Tibial nerve (tissue), 4 donors: ENCODE results near the gene AMPD3.

ENCODE experiments used
- EP300 ChIP-seq, 2 donors: sonication (generic); formaldehyde crosslinking; IDR thresholded peaks; one replicate each; pipeline ENCODE4 v1.6.1; 2017; ENCODE audit warnings: antibody characterized with exemption in 2 of 2, mild to moderate bottlenecking in 1 of 2
- TF ChIP-seq, protein P1 (sequence below), 5 experiments: fragments of 200-600 bp in 3 of 5; fragments of 450-650 bp in 2 of 5; sonication (generic) in 3 of 5; IDR thresholded peaks; one replicate each; pipeline ENCODE4 v1.5.1; 2016 to 2019; ENCODE audit warnings: antibody characterized with exemption in 5 of 5, mild to moderate bottlenecking in 3 of 5, moderate library complexity in 2 of 5

DNA sequence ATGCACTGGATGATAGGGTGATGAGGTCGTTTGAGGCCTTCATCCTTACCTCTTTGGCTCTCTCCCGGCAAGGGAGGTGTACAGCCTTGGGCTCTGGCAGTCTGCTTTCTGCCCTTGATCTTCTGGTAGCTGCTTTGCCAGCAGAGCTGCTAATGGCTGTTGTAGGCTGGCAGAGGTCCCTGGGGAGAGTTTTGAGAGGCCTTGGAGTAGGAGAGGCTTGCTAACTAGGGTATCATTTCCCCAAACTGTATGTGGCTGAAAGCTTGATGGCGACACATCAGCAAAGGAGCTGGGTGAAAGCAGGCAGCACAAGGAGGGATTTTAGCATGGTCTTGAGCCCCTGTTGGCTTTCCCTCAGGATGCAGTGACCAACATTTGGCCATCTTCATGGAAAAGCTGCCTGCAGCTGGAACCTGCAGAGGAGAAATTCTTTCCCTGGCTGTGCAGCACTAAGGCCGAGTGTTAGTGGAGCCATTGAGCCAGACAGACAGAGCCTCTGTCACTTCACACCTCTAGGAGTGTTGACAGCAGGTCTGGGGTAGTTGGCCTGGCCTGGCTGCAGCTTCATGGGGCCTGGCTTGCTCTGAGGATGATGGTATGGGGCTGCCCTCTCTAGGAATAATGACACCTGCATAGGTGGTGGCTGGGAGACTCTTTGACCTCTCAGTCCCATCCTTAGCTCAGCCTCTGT, 3.5 kb upstream of the AMPD3 start:
- TF ChIP-seq, protein P1, sequence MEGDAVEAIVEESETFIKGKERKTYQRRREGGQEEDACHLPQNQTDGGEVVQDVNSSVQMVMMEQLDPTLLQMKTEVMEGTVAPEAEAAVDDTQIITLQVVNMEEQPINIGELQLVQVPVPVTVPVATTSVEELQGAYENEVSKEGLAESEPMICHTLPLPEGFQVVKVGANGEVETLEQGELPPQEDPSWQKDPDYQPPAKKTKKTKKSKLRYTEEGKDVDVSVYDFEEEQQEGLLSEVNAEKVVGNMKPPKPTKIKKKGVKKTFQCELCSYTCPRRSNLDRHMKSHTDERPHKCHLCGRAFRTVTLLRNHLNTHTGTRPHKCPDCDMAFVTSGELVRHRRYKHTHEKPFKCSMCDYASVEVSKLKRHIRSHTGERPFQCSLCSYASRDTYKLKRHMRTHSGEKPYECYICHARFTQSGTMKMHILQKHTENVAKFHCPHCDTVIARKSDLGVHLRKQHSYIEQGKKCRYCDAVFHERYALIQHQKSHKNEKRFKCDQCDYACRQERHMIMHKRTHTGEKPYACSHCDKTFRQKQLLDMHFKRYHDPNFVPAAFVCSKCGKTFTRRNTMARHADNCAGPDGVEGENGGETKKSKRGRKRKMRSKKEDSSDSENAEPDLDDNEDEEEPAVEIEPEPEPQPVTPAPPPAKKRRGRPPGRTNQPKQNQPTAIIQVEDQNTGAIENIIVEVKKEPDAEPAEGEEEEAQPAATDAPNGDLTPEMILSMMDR (IDR thresholded peaks at IDR 0.05) = no peak
- TF ChIP-seq EP300 (IDR thresholded peaks at IDR 0.05) = no peak
